GM18505 (cell line): ENCODE data around the gene LYPLA2.
A peak's percentile ranks its signal among the peaks of the same experiment; 100 is the strongest.
"Not testable (repeated sequence)": the region's sequence is repeated elsewhere in the genome, so short reads cannot be mapped to it uniquely, and the experiment has no call there.

ENCODE experiments used
- ATAC-seq: cut with Tn5 transposase; IDR thresholded peaks from one replicate; pipeline ENCODE4 v1.9.1; 2021; ENCODE audit not compliant: unreplicated experiment
- POLR2A ChIP-seq: IDR thresholded peaks from 4 replicates; pipeline ENCODE4 v1.6.1; 2011; ENCODE audit warnings: borderline replicate concordance; ENCODE audit not compliant: insufficient read depth, insufficient read length; ENCODE audit errors: extremely low read depth

Gene LYPLA2

DNA sequence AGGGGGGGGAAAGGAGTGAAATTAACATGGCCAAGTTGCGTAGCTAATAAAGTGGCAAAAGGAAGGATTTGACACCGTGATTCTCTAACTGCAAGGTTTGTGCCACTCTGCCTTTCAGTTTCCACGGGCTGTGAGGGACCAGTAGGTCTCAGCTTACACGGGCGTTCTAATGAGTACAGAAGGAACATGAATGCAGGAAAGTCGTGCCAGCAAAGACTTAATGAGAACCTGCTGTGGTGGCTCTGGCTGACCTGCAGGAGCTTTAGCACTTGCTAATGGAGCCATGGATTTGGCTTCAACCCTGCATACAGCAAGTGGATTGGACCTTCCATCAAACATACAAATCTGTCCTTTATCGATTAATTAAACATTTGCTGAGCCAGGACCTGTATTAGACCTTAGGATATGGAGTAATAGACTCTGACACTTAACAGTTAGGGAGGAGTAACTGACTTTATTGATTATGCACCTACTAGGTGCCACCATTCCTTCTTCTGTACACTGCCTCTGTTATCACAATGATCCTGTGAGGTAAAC lies 27.8 kb upstream of the LYPLA2 start:
- ATAC-seq = no peak
- TF ChIP-seq POLR2A = no peak

DNA sequence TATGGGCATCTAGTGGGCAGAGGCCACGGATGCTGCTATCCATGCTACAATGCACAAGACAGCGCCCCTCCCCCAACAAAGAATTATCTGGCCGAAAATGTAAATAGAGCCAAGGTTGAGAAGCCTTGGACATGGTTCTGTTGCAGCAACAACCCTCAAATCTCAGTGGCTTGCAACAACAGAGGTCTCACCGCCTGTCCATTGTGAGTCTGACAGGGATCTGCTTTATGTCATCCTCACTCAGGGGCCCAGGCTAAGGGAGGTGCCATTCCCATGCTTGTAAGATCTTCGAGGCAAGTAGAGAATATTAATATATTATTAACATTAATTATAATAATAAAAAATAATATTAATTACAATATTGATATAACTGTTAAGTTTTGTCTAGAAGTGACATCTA lies 22.2 kb upstream of the LYPLA2 start:
- no peak for TF ChIP-seq POLR2A
- no peak for ATAC-seq

DNA sequence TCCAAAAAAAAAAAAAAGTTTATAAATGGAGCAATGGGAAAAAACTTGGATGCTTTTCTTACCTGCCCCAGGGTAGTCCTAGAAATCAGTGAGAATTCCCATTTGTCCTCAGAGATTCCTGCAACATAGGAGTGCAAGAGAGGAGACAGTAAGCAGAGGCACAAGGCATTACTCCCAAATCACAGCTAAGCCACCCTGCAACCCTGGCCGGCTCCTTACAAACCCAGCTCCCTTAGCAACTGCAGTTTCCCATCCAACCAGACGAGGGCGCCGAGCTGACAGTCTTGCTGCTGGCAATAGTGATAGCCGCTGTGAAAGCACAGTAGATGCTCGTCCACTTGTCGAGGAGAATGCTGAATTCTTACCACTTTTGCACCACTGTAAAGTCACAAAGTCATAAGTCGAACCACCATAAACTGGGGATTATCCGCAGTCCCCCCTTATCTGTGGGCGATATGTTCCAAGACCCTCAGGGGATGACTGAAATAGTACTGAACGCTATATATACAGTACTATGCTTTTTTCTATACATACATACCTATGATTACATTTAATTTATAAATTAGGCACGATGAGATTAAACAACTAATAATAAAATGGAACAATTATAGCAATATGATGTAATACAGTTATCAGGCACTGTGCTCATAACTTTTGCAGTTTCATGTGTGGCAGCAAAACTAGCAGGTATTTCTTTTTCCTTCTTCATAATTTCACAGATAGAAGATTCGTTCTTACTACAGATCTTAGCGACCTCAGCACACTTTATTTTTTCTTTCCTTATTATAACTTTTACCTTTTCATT lies 18.7 kb upstream of the LYPLA2 start:
- no peak for TF ChIP-seq POLR2A
- ATAC-seq = no peak

DNA sequence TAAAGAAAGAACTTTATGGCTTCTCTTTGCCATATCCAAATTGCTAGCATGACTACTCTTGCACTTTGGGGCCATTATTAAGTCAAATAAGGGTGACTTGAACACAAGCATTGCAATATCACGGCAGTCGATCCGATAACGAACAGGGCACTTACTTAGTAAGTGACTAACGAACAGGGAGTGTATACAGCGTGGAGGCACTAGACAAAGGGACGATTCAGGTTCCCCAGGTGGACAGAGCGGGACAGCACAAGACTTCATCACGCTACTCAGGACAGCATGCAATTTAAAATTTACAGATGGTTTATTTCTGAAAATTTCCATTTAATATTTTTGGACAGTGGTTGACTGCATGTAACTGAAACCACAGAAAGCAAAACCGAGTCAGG lies 18.1 kb upstream of the LYPLA2 start:
- ATAC-seq = no peak
- no peak for TF ChIP-seq POLR2A

DNA sequence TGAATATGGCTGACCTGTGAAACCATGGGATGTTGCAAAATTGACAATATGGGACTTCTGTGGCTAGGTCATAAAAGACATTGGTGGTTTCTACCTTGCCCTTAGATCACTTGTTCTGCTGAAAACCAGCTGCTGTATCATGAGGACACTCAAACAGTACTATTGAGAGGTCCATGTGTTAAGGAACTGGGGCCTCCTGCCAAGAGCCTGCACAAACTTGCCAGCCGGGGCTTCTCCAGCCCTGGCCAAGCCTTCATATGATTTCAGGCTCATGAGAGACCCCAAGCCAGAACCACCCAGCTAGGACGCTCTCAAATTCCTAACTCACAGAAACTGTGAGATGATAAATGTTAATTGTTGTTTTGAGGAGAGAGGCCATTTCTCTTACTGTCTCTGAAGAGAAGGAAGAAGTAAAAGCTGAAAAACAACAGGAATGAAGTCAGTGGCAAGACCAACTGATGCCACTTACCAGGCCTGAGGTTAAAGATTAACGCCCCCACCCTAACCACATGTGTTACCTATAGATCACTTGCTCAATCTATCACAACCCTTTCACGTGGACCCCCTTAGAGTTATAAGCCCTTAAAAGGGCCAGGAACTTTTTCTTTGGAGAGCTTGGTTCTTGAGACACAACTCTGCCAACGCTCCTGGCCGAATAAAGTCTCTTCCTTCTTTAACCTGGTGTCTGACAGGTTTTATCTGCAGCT lies 16.6 kb upstream of the LYPLA2 start:
- no peak for ATAC-seq

DNA sequence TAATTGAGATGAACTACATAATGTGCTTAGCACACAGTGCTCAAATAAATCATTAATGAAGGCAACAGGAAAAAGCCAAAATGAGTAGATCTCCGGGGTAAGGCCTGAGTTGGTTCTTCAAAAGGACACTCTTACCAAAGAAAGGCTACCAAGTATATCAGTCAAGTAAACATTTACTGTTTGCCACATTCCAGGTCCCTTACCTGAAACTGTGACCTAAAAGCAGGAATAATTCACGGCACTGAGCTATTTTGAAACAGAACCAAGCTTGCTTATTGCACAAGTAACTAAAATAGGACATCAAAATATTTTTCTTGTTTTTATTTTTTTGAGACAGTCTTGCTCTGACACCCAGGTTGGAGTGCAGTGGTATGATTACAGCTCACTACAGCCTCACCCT lies 14.7 kb upstream of the LYPLA2 start:
- no peak for TF ChIP-seq POLR2A
- no peak for ATAC-seq

More for the DNA sequence above, 16.6 kb upstream of the LYPLA2 start:
- no peak for TF ChIP-seq POLR2A

DNA sequence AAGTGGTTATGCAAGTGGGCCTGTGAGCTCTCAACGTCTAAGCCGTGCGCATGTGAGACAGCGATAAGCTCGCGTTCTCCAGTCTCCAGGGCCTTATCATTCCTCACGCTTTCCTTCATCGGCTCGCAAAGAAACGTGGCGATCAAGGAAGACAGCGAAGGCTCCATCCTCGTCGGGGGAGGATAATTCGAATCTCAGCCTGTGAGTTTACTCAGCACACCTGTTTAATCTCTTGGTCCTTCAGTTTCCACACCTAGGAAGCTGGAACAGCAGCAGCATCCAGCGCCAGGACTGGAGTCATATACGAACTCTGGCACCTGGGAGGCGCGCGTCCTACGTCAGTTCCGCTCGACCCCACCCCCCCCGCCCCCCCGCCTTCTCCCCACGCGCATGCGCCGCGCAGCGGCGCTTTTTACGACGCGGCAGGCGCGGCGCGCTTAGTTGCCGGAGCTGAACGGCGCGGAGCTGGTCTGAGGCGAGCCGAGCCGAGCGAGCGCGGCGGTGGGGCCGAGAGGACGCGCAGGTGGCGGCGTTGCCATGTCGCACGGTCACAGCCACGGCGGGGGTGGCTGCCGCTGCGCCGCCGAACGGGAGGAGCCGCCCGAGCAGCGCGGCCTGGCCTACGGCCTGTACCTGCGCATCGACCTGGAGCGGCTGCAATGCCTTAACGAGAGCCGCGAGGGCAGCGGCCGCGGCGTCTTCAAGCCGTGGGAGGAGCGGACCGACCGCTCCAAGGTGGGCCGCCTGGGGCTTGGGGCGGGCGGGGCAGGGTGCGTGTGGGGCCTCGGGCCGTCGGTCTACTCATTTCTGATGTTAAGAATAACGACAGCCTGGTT lies 12.7 kb upstream of the LYPLA2 start, which contains the start of gene PITHD1:
TSS of gene PITHD1 (plus strand) at position 440 of the 836 bp plus-strand sequence. CDS start at position 538, 98 bp downstream.
- ATAC-seq = peak; percentile 83
- peak; percentile 92 for TF ChIP-seq POLR2A

DNA sequence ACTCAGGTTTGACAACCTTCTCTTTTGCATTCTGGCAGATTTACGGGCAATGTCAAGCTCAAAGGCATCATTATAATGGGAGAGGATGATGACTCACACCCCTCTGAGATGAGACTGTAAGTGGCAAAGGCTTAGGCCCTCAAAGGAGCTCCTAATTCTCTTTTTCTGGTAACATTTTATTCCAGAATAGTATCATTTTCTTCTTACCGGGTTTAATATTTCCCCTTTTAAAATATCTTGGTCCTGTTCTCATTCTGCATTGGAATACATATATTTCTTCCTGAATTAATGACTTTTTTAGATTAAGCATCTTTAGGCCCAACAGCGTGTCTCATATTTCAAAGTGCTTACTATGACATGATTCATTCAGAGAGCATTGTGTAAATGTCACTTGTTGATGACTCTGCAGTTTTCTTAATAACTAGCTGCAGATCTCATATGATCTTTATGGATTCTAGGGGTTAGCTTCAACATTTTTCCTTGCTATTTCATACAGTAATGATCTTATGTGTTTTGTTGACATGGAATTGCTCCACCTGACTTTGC lies 11.0 kb upstream of the LYPLA2 start:
- no peak for ATAC-seq
- TF ChIP-seq POLR2A = no peak

DNA sequence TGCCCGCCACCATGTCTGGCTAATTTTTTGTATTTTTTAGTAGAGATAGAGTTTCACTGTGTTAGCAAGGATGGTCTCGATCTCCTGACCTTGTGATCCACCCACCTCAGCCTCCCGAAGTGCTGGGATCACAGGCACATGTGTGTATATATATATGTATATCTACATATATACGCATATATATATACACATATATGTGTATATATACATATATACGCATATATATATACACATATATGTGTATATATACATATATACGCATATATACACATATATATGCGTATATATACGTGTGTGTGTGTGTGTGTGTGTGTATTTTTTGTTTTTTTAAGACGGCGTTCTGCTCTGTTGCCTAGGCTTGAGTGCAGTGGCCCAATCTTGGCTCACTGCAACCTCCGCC lies 7.8 kb upstream of the LYPLA2 start:
- not testable (repeated sequence) for ATAC-seq

DNA sequence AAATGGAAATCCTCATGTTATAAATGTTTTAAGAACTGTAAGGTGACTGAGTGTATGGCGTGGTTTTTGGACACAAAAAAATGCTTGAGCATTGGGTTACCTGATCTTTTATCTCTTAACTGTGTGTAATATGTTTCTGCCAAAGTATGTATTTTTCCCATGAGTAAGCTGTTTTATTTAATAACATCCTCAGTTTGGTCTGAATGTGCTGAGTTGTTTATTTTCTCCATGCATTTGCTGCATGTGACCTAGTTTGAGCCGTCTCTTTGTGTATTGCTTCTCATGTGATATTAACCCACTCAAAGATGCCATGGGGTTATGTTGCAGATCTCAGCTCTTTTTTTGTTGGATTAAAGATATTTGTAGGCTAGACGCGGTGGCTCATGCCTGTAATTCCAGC lies 6.1 kb upstream of the LYPLA2 start:
- TF ChIP-seq POLR2A = no peak
- no peak for ATAC-seq

DNA sequence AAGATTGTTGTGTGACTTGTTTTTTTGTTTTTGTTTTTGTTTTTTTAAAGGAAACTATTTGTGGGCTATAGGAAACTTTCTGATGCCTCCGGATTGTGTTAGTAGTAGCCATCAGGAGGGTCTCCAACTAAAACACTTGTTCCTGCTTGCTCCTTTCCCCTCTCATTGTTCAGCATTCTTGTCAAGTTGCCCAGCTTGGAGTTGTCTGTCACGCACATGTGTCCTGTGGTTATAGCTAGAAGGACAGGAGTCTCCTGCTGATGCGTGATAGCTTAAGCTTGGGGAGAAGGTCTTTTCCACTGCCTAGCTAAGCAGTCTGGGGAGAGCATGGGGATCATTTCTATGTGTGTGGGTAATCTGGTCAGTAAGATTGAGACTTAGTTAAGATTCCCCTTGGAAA lies 3.2 kb upstream of the LYPLA2 start:
- TF ChIP-seq POLR2A = no peak

DNA sequence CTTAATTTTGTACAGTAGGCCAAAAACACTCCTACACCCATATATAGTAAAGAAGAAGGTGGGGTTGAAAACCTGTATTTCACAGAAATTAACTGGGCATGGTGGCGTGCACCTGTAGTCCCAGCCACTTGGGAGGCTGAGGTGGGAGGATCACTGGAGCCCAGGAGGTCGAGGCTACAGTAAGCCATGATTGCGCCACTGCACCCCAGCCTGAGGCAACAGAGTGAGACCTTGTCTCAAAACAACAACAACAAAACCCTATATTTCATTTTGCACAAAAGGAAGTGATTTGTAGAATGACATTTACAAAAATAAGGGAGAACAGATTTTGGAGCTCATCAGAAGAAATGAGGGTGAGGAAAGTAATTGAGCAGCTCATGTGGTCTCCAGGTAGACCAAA lies 2.2 kb upstream of the LYPLA2 start:
- ATAC-seq = no peak
- TF ChIP-seq POLR2A = no peak

More for the DNA sequence above, 3.2 kb upstream of the LYPLA2 start:
- no peak for ATAC-seq

DNA sequence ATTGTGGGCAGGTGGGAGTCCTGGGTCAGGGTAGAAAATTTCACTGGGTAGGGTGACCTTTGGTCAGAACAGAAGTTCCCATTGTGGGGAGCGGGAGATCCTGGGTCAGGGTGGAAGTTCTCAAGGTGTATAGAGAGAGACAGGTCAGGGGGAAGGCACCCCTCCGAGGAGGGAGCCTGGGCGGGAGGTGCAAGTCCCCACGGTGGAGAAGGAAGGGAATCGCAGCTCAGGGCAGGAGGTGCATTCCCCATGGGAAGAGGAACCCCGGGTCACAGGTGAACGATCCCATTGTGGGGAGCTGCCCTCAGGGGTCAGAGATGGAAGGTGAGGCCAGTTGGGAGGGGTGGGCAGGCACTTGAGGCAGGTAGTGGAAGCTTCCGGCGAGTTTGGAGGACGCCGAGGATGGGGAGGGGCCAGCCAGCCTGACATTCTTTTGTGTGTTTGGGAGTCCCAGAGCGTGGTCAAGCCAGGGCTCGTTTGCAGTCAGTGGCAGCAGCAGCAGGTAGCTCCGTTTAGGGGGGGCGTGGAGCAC lies 637 bp downstream of the LYPLA2 start:
- no peak for TF ChIP-seq POLR2A
- no peak for ATAC-seq

DNA sequence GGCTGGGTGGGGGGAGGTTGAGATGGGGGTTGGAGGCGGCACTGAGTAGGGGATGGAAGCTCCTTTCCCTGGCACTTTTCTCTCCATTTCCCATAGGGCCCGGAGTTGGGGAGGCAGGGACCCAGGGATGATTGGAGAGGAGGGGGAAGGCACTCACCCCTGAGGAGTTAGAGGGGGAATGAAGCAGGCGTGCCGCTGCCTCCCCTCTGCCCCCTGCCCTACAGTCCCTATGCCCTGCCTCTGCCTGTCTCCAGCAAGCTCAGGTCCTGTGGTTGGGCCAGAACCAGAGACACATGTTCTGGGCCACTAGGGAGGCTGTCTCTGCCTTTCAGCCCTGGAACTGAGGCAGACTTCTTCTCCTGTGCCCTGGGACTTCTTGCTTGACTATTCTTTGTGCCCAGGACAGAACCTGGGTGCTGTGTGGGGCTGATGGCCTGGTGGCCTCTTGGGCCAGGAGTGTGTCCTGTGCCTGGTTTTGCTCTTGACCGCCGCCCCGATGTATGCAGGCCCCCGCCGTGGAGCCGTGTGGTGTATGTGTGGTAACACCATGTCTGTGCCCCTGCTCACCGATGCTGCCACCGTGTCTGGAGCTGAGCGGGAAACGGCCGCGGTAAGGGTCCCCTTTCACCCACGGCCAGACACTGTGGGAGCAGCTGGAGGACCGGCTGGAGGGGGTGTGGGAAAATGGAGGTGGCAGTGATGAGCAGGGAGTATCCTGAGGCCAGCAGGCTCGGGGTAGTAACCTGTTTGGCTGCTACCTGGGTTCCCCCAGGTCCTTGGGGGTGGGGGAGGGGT lies 1.4 kb downstream of the LYPLA2 start:
- no peak for TF ChIP-seq POLR2A
- ATAC-seq = no peak
